Right lobe of liver (tissue), 4 donors: Measurements from ENCODE around the gene SPATS2L.

Experiments used
- POLR2A ChIP-seq: fragments of 450-650 bp; IDR thresholded peaks from one replicate; pipeline ENCODE4 v1.6.1; 2017; ENCODE audit warnings: antibody characterized with exemption, mild to moderate bottlenecking
- TF ChIP-seq, protein P1 (sequence below), 4 donors: fragments of 200-600 bp in 3 of 4; fragments of 450-650 bp in 1 of 4; IDR thresholded peaks; one replicate each; pipeline versions ENCODE4 v1.5.1 to v1.8.0; 2016 to 2022; ENCODE audit warnings: antibody characterized with exemption in 4 of 4, mild to moderate bottlenecking in 2 of 4
- donor health status: DM: no; HTN: no; CAD: no.
- donor health status: DM: no; HTN: no; CAD: no.
- donor health status: DM: no; HTN: yes; CAD: no.

GRCh38 chr2:200403814-200404213 is 97.3 kb downstream of the SPATS2L start:
- TF ChIP-seq, protein P1, sequence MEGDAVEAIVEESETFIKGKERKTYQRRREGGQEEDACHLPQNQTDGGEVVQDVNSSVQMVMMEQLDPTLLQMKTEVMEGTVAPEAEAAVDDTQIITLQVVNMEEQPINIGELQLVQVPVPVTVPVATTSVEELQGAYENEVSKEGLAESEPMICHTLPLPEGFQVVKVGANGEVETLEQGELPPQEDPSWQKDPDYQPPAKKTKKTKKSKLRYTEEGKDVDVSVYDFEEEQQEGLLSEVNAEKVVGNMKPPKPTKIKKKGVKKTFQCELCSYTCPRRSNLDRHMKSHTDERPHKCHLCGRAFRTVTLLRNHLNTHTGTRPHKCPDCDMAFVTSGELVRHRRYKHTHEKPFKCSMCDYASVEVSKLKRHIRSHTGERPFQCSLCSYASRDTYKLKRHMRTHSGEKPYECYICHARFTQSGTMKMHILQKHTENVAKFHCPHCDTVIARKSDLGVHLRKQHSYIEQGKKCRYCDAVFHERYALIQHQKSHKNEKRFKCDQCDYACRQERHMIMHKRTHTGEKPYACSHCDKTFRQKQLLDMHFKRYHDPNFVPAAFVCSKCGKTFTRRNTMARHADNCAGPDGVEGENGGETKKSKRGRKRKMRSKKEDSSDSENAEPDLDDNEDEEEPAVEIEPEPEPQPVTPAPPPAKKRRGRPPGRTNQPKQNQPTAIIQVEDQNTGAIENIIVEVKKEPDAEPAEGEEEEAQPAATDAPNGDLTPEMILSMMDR (IDR thresholded peaks at IDR 0.05): no peak
- no peak for TF ChIP-seq POLR2A
